Upper lobe of left lung (tissue), 4 donors: ENCODE measurements around the gene TMED10.

ENCODE experiments used
- EP300 ChIP-seq, 4 donors: sonication (generic); formaldehyde crosslinking; IDR thresholded peaks; one replicate each; pipeline ENCODE4 v1.5.1; 2017; ENCODE audit warnings: antibody characterized with exemption in 4 of 4, control low read depth in 2 of 4
- POLR2A ChIP-seq, 4 donors: fragments of 450-650 bp; IDR thresholded peaks; one replicate each; pipeline ENCODE4 v1.5.1; 2016 to 2017; ENCODE audit warnings: antibody characterized with exemption in 4 of 4, mild to moderate bottlenecking in 2 of 4
- POLR2AphosphoS5 ChIP-seq, 2 donors: sonication (generic); formaldehyde crosslinking; IDR thresholded peaks; one replicate each; pipeline ENCODE4 v1.5.1; 2017; ENCODE audit warnings: antibody characterized with exemption in 2 of 2
- TF ChIP-seq, protein P1 (sequence below), 6 experiments: fragments of 450-650 bp in 4 of 6; fragments of 200-600 bp in 2 of 6; sonication (generic) in 2 of 6; IDR thresholded peaks; one replicate each; pipeline ENCODE4 v1.5.1; 2016 to 2019; ENCODE audit warnings: antibody characterized with exemption in 6 of 6

DNA sequence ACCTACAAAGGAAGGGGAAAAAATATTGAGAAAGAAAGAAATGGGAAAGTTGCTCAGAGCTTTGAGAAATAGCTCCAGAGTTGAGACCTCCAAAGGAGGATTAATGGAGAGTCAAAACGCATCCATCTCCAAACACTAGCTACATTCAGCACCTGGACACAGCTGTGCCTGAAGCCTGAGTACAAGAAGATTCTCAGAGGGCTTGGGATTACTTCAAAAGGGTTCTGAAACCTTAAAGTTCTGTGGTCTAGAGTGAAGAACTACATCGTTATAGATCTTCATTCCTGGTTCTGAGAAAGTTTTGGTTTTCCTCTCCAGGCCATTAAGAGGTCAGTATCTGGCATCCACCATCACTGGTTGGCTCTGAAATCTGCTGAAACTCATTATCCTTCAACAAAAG is 10.5 kb upstream of the TMED10 start:
- TF ChIP-seq, protein P1, sequence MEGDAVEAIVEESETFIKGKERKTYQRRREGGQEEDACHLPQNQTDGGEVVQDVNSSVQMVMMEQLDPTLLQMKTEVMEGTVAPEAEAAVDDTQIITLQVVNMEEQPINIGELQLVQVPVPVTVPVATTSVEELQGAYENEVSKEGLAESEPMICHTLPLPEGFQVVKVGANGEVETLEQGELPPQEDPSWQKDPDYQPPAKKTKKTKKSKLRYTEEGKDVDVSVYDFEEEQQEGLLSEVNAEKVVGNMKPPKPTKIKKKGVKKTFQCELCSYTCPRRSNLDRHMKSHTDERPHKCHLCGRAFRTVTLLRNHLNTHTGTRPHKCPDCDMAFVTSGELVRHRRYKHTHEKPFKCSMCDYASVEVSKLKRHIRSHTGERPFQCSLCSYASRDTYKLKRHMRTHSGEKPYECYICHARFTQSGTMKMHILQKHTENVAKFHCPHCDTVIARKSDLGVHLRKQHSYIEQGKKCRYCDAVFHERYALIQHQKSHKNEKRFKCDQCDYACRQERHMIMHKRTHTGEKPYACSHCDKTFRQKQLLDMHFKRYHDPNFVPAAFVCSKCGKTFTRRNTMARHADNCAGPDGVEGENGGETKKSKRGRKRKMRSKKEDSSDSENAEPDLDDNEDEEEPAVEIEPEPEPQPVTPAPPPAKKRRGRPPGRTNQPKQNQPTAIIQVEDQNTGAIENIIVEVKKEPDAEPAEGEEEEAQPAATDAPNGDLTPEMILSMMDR (IDR thresholded peaks at IDR 0.05) = no peak
- no peak for TF ChIP-seq POLR2A (IDR thresholded peaks at IDR 0.05)
- no peak for TF ChIP-seq POLR2AphosphoS5 (IDR thresholded peaks at IDR 0.05)
- TF ChIP-seq EP300 (IDR thresholded peaks at IDR 0.05) = no peak
